Adrenal gland (tissue), 12 donors: Measurements from ENCODE around the gene SBF1. TPM values are rescaled to one million over a fixed set of nuclear protein-coding genes. Genes with fewer than 3 reads are reported as not detected.

Source experiments
- DNase-seq, 7 donors: peaks; one replicate each; pipeline ENCODE4 v3.0.0-alpha.2; 2019 to 2020
- H3K27ac ChIP-seq, 5 donors: fragments of 200-600 bp; sonication (generic) in 4 of 5; 1 replicate in 3 of 5; 2 replicates in 2 of 5; pipeline versions ENCODE4 v1.5.1 to v1.8.0; 2016 to 2020; ENCODE audit warnings: mild to moderate bottlenecking in 1 of 5
- H3K27me3 ChIP-seq: fragments of 200-600 bp; 2 replicates; pipeline ENCODE4 v1.8.0; 2021
- H3K36me3 ChIP-seq, 2 donors: fragments of 200-600 bp; replicated peaks in 1 of 2; 1 replicate in 1 of 2; 2 replicates in 1 of 2; pipeline versions ENCODE4 v1.5.1 to v1.8.0; 2018 to 2022
- H3K4me1 ChIP-seq, 2 donors: fragments of 200-600 bp; replicated peaks in 1 of 2; 1 replicate in 1 of 2; 2 replicates in 1 of 2; pipeline versions ENCODE4 v1.5.1 to v1.8.0; 2018 to 2021
- H3K4me3 ChIP-seq, 4 donors: fragments of 200-600 bp; sonication (generic) in 3 of 4; one replicate each; pipeline ENCODE4 v1.5.1; 2016 to 2018
- H3K9me3 ChIP-seq, 3 donors: fragments of 200-600 bp; sonication (generic) in 1 of 3; replicated peaks in 1 of 3; 1 replicate in 2 of 3; 2 replicates in 1 of 3; pipeline versions ENCODE4 v1.5.1 to v1.8.0; 2016 to 2021
- CTCF ChIP-seq, 6 experiments: fragments of 450-650 bp in 4 of 6; fragments of 200-600 bp in 2 of 6; sonication (generic) in 1 of 6; IDR thresholded peaks; 1 replicate in 5 of 6; 2 replicates in 1 of 6; pipeline versions ENCODE4 v1.5.1 to v1.8.0; 2016 to 2021; ENCODE audit warnings: antibody characterized with exemption in 6 of 6, mild to moderate bottlenecking in 2 of 6, moderate library complexity in 1 of 6
- POLR2A ChIP-seq, 2 donors: fragments of 450-650 bp; IDR thresholded peaks; one replicate each; pipeline ENCODE4 v1.6.1; 2017; ENCODE audit warnings: antibody characterized with exemption in 2 of 2, mild to moderate bottlenecking in 2 of 2, moderate library complexity in 1 of 2
- WGBS, 4 donors: extraction: QIAGEN DNeasy Blood & Tissue Kit in 2 of 4; methylation state at CpG; one replicate each; pipeline versions ENCODE4 v1.1.5 to v1.1.7; 2013 to 2017; 5-methylcytosine and 5-hydroxymethylcytosine counted together
- intact Hi-C, 2 donors: fragments of 100-400 bp; cut with DNase I; formaldehyde crosslinking; loops; one replicate each; pipeline versions ENCODE4 v1.14.1 to v1.15.0; 2022 to 2023
- polyA plus RNA-seq, 3 donors: library from polyadenylated mRNA; stranded (reverse); fragments of 200-250 nt in 2 of 3; fragments of 350-450 nt in 1 of 3; fragmentation: Illumina TruSeq in 1 of 3; extraction: RNeasy Lipid Tissue Mini Kit (QIAGEN cat#74804) in 1 of 3; gene quantifications; one replicate each; pipeline ENCODE4 v1.2.3, GENCODE V29; 2013 to 2014
- total RNA-seq, 9 donors: library from RNA; depleted of rRNA in 4 of 9; stranded (reverse); fragments of >200 nt in 4 of 9; fragments of 120-200 nt in 1 of 9; fragmentation: NEBNext Ultra II Directional in 1 of 9; extraction: Animal tissue kit (Norgen Biotek cat#: 25700) in 1 of 9; gene quantifications; one replicate each; pipeline versions ENCODE4 v1.1.0 to v1.2.4, GENCODE V29; 2013 to 2023
- donor health status: healthy with polysubstance abuse.
- donor health status: Bipolar disorder and iron deficiency.
- donor health status: DM: yes; HTN: yes; CAD: no.
- donor health status: DM: no; HTN: no; CAD: no.
- donor health status: DM: no; HTN: no; CAD: no.
- donor health status: DM: yes; HTN: yes; CAD: no.

The SBF1 gene
- total and polyA plus RNA-seq, 12 donors = 8.4 to 117 (median 72.9) TPM

DNA sequence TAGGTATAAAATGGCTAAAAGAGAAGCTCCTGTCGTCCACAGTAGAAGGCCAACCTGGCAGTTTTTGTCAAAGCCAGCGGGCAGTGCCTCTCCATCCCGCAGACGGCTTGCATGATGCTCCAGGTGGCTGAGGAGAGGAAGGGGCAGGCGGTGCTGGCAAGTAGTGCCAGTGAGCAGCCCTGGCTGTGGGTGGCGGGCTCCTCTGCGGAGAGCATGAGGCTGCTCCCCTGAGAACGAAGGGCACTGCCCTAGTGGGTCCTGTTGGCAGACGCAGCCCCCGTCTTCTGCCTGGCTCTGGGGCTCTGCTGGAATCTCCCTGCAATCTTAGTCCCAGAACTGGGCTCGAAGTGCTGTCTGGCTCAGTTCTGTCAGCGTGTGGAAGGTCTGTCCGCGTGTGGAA, 50.9 kb downstream of the SBF1 start:
- no peak for DNase-seq
- H3K27me3 ChIP-seq = no peaks in the 10 kb centered on the region
- WGBS, 4 donors = 94 to 97% (median 96%) methylated on average over 14 of the region's 14 CpGs
- H3K4me1 ChIP-seq = no peaks in the 10 kb centered on the region
- TF ChIP-seq CTCF (IDR thresholded peaks at IDR 0.05) = no peak
- no peak for TF ChIP-seq POLR2A (IDR thresholded peaks at IDR 0.05)
- no peak overlapping the region for H3K4me3 ChIP-seq
- no peaks in the 10 kb centered on the region for H3K9me3 ChIP-seq
- intact Hi-C loops = no loop called here
- H3K36me3 ChIP-seq = peaks cover 0 to 92% of the 10 kb centered on the region in 2 donors
- H3K27ac ChIP-seq = no peak overlapping the region

- Histone ChIP-seq H3K4me1 (no peaks in the 10 kb centered on the region), H3K9me3 (no peaks in the 10 kb centered on the region), H3K27me3 (no peaks in the 10 kb centered on the region), H3K4me3 (no peak overlapping the region), H3K27ac (no peak overlapping the region), H3K36me3 (peaks cover 0 to 92% of the 10 kb centered on the region in 2 donors)
- no peak for DNase-seq
- WGBS, 4 donors = 93 to 97% (median 96%) methylated on average over 8 to 21 of the region's 21 CpGs
- intact Hi-C loops = no loop called here
- TF ChIP-seq CTCF (IDR thresholded peaks at IDR 0.05) (no peak), POLR2A (IDR thresholded peaks at IDR 0.05) (no peak)
Measured at GRCh38 chr22:50422961-50423815, 51.6 kb downstream of the SBF1 start.

DNA sequence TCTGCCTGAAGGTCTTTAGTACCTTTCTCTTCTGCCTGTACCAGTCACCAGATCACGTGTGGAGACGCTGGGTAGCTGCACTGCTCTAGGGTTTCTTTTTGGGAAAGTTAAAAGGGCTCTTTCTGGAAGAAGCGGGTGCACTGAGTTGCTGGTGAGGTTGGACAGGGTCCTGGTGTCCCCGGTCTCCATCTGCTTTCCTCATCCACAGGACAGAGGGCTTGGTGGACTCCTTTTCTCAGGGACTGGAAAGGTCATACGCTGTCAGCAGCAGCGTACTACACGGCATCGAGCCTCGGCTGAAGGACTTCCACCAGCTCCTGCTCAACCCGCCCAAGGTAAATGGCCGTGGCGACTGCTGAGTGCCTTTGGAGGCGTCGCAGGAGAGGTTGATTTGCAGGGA, 52.8 kb downstream of the SBF1 start:
- no peak overlapping the region for H3K27ac ChIP-seq
- intact Hi-C loops = no loop called here
- H3K4me3 ChIP-seq = no peak overlapping the region
- 90 to 95% (median 92%) methylated on average over 13 to 14 of the region's 14 CpGs for WGBS, 4 donors
- no peak for TF ChIP-seq POLR2A (IDR thresholded peaks at IDR 0.05)
- no peak for TF ChIP-seq CTCF (IDR thresholded peaks at IDR 0.05)
- H3K9me3 ChIP-seq = no peaks in the 10 kb centered on the region
- H3K36me3 ChIP-seq = peaks cover 0 to 92% of the 10 kb centered on the region in 2 donors
- DNase-seq = no peak
- no peaks in the 10 kb centered on the region for H3K4me1 ChIP-seq
- H3K27me3 ChIP-seq = no peaks in the 10 kb centered on the region

- Histone ChIP-seq H3K27me3 (no peaks in the 10 kb centered on the region), H3K36me3 (peaks cover 0 to 95% of the 10 kb centered on the region in 2 donors), H3K9me3 (no peaks in the 10 kb centered on the region), H3K4me3 (no peak overlapping the region), H3K4me1 (no peaks in the 10 kb centered on the region), H3K27ac (no peak overlapping the region)
- WGBS, 4 donors = 83 to 89% (median 84%) methylated on average over 10 to 12 of the region's 12 CpGs
- DNase-seq = no peak
- intact Hi-C loops = no loop called here
- no peak for TF ChIP-seq POLR2A (IDR thresholded peaks at IDR 0.05)
- TF ChIP-seq CTCF (IDR thresholded peaks at IDR 0.05) = no peak
Measured at GRCh38 chr22:50420581-50420980, 54.3 kb downstream of the SBF1 start.
